Measurements from ENCODE around the gene ST6GALNAC4.

Gene ST6GALNAC4

DNA sequence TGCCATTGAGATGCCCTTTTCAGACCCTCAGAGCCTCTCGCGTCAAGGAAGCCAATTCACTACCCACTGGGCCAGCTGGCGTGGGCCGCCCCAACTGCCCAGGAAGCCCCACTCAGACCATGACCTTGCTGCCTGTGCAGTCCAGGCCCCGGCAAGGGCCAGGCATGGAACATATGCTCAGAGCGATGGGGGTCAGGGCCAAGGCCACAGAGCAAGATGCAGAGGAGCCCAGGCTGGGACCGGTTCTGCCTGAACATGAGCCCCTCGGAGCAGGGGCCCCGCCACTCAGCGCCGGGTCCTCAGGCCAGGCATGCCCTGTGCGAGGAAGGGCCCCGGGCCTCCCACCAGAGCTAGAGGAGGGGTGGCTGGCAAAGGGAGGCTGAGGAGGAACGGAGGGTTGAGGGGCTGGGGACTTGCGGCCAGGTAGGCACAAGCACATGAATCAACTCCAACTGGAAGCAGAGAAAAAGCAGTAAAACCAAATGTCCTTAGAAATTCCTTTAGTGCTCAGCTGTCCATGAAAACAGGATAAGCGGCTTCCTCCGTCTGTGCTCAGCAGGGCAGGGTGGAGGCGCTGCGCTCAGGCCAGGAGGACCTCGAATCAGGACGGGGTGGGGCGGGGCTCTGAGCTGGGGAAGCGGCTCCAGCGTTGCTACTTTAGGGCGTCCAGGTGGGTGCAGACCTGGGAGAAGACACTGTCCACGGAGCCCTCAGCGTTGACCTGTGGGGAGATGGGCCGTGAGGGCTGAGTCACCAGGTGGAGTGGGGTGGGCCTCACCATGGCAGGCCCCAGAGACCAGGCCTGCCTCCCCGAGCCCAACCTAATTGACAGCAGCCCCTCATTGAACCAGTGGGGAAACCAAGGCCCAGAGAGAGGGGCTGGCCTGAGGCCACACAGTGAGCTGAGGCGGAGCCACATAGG, 49.2 kb downstream of the ST6GALNAC4 start:
- Histone ChIP-seq H3K27me3 (ENCODE audit: control insufficient read depth, low read length) (no peaks in the 10 kb centered on the region), H3K9me3 (ENCODE audit: control insufficient read depth, insufficient read depth, low read length) (no peaks in the 10 kb centered on the region), H3K4me2 (ENCODE audit: low read length) (no peak overlapping the region), H3F3A (ENCODE audit: control insufficient read depth, insufficient read depth) (peaks cover 16% of the 10 kb centered on the region), H3K79me2 (ENCODE audit: control insufficient read depth, low read length) (no peaks in the 10 kb centered on the region), H3K27ac (ENCODE audit: low read depth, low read length) (no peak overlapping the region), H3K4me3 (ENCODE audit: low read length) (no peak overlapping the region), H3K9me2 (replicated peaks; ENCODE audit: control insufficient read depth, low read length) (no peaks in the 10 kb centered on the region), H4K20me1 (ENCODE audit: control insufficient read depth, insufficient read depth, low read depth, low read length) (no peaks in the 10 kb centered on the region), H3K4me1 (ENCODE audit: control insufficient read depth, low read length) (peaks cover 29% of the 10 kb centered on the region), H3K36me3 (ENCODE audit: control insufficient read depth, low read length) (no peaks in the 10 kb centered on the region)
- TF ChIP-seq, protein P1, sequence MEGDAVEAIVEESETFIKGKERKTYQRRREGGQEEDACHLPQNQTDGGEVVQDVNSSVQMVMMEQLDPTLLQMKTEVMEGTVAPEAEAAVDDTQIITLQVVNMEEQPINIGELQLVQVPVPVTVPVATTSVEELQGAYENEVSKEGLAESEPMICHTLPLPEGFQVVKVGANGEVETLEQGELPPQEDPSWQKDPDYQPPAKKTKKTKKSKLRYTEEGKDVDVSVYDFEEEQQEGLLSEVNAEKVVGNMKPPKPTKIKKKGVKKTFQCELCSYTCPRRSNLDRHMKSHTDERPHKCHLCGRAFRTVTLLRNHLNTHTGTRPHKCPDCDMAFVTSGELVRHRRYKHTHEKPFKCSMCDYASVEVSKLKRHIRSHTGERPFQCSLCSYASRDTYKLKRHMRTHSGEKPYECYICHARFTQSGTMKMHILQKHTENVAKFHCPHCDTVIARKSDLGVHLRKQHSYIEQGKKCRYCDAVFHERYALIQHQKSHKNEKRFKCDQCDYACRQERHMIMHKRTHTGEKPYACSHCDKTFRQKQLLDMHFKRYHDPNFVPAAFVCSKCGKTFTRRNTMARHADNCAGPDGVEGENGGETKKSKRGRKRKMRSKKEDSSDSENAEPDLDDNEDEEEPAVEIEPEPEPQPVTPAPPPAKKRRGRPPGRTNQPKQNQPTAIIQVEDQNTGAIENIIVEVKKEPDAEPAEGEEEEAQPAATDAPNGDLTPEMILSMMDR (IDR thresholded peaks at IDR 0.05; ENCODE audit: low read depth, low read length, poor library complexity, severe bottlenecking) = no peak
- TF ChIP-seq EZH2phosphoT487 (IDR thresholded peaks at IDR 0.05; ENCODE audit: borderline replicate concordance, low read length) = no peak

GRCh38 chr9:127866535-127866934, 50.3 kb downstream of the ST6GALNAC4 start:
- H3K27me3 ChIP-seq (ENCODE audit: control insufficient read depth, low read length) = no peaks in the 10 kb centered on the region
- H3F3A ChIP-seq (ENCODE audit: control insufficient read depth, insufficient read depth) = peaks cover 22% of the 10 kb centered on the region
- TF ChIP-seq, protein P1 (IDR thresholded peaks at IDR 0.05; ENCODE audit: low read depth, low read length, poor library complexity, severe bottlenecking) = no peak
- no peak for TF ChIP-seq EZH2phosphoT487 (IDR thresholded peaks at IDR 0.05; ENCODE audit: borderline replicate concordance, low read length)
- H3K4me2 ChIP-seq (ENCODE audit: low read length) = peak overlapping the region; percentile 50
- H4K20me1 ChIP-seq (ENCODE audit: control insufficient read depth, insufficient read depth, low read depth, low read length) = no peaks in the 10 kb centered on the region
- peaks cover 40% of the 10 kb centered on the region for H3K4me1 ChIP-seq (ENCODE audit: control insufficient read depth, low read length)
- no peaks in the 10 kb centered on the region for H3K36me3 ChIP-seq (ENCODE audit: control insufficient read depth, low read length)
- no peaks in the 10 kb centered on the region for H3K79me2 ChIP-seq (ENCODE audit: control insufficient read depth, low read length)
- H3K9me3 ChIP-seq (ENCODE audit: control insufficient read depth, insufficient read depth, low read length) = no peaks in the 10 kb centered on the region
- no peak overlapping the region for H3K27ac ChIP-seq (ENCODE audit: low read depth, low read length)
- no peaks in the 10 kb centered on the region for H3K9me2 ChIP-seq (replicated peaks; ENCODE audit: control insufficient read depth, low read length)
- H3K4me3 ChIP-seq (ENCODE audit: low read length) = no peak overlapping the region

DNA sequence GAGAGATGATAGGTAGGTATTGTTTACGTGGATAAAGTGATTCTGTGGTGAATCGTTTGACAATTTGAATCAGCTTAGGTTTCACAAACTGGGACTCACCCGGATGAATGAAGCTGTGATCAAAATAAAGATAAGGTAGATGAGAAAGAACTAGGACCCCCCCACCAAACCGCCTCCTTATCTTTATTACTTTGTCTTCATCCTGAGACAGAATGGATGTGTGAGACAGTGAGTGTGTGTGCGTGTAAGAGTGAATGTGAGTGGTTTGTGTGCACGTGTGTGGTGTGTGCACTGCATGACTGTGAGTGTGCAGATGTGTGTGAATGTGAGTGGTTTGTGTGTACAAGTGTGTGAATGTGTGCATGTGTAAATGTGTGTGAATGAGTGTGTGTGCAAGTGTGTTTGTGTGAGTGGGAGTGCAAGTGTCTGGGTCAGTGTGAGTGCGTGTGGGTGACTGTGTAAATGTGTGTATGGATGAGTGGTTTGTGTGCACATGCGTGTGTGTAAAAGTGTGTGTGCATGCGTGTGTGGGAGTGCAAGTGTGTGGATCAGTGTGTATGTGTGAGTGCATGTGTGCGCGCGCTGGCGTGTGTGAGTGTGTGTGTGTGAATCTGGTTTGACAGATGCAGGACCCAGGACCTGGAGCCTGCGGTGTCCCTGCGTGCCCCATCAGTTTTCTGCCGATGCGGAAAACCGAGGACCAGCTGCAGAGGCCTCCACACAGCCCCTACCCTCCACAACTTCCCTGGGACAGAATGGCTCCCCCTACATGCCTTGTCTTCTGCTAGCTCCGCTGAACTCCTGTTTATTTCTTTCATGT, 51.0 kb downstream of the ST6GALNAC4 start:
- Histone ChIP-seq H3K27me3 (ENCODE audit: control insufficient read depth, low read length) (no peaks in the 10 kb centered on the region), H3K79me2 (ENCODE audit: control insufficient read depth, low read length) (no peaks in the 10 kb centered on the region)

More for the DNA sequence above, 51.0 kb downstream of the ST6GALNAC4 start:
- TF ChIP-seq, protein P1 (IDR thresholded peaks at IDR 0.05; ENCODE audit: low read depth, low read length, poor library complexity, severe bottlenecking) = no peak
- no peak for TF ChIP-seq EZH2phosphoT487 (IDR thresholded peaks at IDR 0.05; ENCODE audit: borderline replicate concordance, low read length)
- H4K20me1 ChIP-seq (ENCODE audit: control insufficient read depth, insufficient read depth, low read depth, low read length) = no peaks in the 10 kb centered on the region
- no peak overlapping the region for H3K4me3 ChIP-seq (ENCODE audit: low read length)
- peak overlapping the region; percentile 14; the same call in 1 of the 2 replicates for H3K27ac ChIP-seq (ENCODE audit: low read depth, low read length)
- H3K4me1 ChIP-seq (ENCODE audit: control insufficient read depth, low read length) = peaks cover 44% of the 10 kb centered on the region
- H3K4me2 ChIP-seq (ENCODE audit: low read length) = peak overlapping the region; percentile 50
- no peaks in the 10 kb centered on the region for H3K9me3 ChIP-seq (ENCODE audit: control insufficient read depth, insufficient read depth, low read length)
- peaks cover 23% of the 10 kb centered on the region for H3F3A ChIP-seq (ENCODE audit: control insufficient read depth, insufficient read depth)
- H3K36me3 ChIP-seq (ENCODE audit: control insufficient read depth, low read length) = no peaks in the 10 kb centered on the region
- no peaks in the 10 kb centered on the region for H3K9me2 ChIP-seq (replicated peaks; ENCODE audit: control insufficient read depth, low read length)

All from DOHH2 (cell line).